Forelimb muscle (tissue), 1 donor: ENCODE results near the gene VENTX. TPM values are rescaled to one million over a fixed set of nuclear protein-coding genes. Genes with fewer than 3 reads are reported as not detected.

Experiments used
- DNase-seq: peaks from one replicate; pipeline ENCODE4 v3.0.0-alpha.2; 2013; ENCODE audit warnings: low read depth
- polyA plus RNA-seq: library from polyadenylated mRNA; unstranded; fragments of 120-200 nt; gene quantifications from one replicate; pipeline ENCODE4 v1.2.1, GENCODE V29; 2013; ENCODE audit not compliant: insufficient read length

VENTX gene
- polyA plus RNA-seq, 1 donor: 0.29 TPM

DNA sequence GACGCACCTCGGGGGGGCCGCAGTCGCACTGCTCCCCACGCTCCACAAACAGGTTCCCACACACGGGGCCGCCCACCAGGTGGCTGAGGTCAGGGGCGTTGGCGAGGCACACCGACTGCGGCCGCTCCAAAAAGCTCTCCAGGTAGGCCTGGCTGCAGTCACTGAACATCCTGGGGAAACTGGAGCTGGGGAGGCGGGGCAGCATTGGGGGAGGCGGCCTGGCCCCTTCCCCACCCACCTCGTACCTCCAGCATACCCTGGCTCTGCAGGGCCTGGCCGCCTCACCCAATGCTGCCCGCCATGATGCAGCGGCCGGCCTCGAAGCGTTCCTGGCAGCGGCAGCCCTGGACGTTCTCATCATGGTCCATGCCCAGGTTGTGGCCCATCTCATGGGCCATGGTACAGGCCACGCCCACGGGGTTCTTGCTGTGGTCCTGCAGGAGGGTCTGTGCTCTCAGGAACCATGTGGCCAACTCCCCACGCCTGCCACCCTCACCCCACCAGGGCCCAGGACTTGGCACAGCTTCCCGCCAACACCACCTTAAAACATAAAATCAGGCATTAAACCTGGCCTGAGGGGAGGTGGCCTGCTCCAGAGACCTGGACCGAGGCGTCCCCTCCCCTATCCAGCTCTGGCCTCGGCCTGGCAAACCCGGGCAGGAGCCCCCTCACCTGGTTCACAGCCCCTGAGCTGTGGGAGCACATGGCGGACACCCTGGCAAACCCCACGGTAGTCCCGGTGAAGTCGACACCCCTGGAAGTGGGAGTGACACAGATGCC, 34.1 kb downstream of the VENTX start:
- no peak for DNase-seq

DNA sequence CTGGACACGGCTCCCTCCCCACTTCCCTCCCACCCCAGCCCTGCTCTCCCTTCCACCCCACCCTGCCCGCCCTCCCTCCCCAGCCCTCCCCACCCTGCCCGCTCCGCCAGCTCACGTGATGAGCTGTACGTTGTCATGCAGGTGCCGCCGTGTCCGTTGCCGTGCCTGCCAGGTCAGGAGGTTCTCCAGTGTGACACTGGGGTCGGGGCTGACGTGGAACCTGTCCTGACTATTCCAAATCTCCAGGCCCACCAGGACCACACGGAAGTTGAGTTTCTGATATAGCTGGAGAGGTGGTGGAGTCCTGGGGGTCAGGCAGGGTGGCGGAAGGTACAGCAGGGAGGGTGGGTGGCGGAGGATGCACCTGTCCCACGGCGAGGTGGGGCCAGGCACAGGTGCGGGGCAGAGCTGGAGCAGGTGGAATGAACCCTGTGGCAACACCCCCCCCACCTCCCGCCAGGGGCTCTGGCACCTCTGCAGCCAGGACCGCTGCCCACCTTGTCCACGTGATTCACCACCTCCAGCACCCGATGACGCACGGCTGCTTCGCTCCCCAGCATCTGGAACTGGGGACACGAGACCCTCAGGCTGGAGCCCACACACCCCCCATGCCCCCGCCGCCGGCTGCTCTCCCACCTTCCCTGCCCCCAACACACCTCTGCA, 34.8 kb downstream of the VENTX start:
- DNase-seq: no peak

DNA sequence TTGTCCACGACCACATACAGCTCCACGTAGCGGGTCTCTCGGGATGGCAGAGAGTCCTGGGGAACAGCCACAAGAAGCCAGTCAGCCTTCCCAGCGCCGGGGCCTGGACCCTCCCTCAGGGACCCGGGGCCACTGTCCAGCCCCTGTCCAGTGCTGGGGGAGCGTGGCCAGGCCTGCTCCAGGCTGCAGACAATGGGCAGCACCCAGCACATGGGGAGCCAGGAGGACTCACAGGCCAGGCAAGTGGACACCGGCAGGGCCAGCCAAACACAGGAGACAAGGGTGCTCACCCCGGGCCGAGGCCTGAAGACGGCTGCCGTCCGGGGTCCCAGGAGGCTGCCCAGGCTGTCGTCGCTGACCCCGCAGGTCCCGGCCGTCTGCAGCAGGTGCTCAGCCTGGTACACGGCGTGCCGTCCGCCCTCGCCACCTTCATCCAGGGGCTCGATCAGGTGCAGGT, 35.3 kb downstream of the VENTX start:
- DNase-seq: no peak

DNA sequence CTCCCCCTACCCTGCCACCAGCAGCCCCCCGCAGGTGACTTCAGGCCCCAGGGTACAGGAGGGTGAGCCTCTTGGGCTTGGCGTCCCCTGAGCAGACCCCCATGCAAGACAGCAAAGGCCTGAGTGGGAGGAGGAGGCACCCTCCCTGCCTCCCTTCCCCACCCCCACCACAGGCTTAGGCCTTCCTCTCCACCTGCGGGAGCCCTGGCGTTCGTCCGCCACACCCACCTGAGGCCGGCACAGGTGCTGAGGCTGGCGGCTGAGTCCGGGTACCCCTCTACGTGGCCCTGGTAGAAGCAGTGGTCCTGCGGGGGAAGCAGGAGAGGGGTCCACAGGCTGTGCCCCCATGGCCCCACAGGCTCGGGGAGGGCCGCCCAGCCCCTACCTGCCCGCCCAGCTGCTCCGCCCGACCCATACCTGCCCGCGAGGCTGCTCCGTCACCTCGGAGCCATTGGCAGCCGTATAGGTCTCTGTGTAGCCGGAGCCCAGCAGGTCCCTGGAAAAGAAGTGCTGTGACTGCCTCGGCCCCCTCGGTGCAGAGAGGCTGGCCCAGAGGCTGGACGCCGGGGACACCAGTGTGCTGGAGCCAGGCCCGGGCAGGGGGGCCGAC, 36.0 kb downstream of the VENTX start:
- DNase-seq: no peak

DNA sequence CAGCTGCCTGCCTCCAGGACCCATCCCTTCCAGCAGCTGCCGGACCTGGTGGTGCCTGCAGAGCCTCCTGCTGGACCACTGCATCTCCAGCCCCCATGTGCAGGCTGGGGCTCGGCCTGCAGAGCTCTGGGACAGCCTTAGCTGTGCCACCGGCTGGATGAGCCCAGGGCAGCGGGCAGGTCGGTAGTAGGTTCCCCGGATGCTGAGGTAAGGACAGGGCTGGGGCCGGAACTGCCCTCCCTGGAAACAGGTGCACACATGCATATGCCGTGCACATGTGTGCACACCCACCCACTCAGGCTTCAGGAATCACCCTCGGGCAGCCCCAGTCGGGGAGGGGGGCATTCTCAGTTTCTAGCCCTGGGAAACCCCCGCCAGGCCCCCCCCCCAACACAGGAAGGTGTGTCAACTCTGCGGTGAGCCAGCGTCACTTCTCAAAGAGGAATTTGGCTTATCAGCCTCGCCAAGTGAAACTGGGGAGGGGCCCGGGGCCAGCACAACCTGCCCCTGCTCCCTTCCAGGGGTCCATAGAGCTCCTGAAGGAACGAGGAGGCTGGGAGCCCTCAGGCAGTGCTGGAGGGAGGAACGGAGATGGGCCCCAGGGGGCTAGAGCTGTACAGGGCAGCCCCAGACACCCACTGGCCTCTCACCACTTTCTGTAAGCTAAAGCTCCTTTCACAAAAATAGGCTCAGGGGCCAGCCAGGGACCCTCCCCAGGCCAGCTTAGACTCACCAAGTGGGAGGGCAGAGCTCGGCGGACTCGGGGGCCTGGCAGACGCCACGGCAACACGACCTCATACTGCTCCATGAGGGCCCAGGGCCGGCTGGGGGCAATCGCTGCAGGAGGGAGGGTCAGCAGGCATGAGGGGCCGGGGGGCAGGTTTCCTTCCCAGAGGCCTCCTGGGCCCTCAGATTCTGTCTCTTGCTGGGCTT, 37.4 kb downstream of the VENTX start:
- DNase-seq: no peak

DNA sequence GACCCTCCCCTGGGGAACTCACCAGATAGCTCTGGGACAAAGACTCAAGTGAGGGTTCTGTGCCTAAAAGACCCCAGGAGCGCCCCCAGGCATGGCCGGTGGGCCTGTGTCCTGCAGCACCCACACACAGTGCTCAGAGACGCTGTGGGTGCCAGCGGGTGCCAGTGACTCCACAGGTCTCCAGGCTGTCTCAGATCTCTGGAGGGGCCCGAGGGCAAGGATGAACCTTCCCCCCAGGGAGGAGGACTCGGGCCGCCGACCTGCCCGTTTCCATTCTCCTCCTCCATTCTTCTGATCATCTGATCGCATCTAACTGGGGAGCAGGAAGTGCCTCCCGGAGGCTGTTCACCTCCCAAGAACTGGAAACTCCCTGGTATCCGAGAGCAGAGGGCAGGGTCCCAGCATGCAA, 38.0 kb downstream of the VENTX start:
- no peak for DNase-seq

DNA sequence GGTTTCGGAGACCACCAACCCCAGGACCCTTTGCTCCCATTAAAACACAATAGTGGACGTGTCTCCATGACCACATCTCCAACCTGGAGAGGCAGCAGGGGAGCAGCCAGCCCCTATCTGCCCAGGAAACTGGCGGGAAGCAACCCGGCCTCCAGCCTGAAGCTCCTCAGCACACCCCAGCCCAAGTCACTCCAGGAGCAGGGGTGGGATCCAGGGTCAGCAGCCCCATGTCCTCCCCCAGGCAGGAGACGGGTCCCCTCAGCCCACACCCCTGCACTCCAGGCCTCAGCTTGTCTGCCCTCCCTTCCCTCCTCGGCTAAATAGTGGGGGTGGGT, 38.4 kb downstream of the VENTX start:
- no peak for DNase-seq

DNA sequence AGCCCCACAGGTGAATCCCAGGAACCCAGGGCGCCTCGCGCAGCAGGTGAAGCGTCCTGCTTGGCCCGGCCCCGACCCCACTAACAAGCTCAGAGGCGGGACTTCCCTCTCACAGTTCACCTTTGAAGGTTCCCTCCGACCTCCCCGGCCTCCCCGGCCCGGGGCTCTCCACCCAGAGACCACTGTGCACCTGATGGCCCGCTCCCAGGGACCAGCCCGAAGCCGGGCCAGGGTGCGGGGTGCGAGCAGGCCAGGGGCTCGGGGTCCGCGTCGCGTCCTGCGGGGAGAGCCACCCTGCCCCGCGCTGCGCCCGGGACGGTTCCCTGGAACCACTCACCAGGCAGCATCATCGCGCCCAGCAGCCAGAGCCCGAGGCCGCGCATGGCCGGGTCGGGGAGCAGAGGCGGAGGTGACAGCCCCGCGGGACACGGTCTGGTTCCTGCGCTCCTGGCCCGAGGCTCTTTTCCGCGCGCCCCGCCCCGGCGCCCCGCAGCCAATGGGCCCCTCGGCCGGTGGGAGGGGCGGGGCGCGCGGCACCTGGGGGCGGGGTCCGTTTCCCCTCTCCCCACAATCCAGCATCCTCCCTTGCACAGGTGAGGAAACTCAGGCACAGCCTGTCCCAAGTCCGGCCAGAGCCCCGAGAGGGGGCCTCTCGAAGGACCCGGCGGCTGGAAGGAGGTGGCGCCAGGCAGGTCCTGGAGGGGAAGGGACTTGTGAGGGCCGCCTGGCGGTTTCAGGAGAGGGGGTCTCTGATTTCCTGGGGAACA, 39.0 kb downstream of the VENTX start, which contains the start of gene ADAM8:
TSS of gene ADAM8 (minus strand) at position 434 of the 767 bp plus-strand sequence. CDS start at position 383, 51 bp downstream.
- DNase-seq: no peak

DNA sequence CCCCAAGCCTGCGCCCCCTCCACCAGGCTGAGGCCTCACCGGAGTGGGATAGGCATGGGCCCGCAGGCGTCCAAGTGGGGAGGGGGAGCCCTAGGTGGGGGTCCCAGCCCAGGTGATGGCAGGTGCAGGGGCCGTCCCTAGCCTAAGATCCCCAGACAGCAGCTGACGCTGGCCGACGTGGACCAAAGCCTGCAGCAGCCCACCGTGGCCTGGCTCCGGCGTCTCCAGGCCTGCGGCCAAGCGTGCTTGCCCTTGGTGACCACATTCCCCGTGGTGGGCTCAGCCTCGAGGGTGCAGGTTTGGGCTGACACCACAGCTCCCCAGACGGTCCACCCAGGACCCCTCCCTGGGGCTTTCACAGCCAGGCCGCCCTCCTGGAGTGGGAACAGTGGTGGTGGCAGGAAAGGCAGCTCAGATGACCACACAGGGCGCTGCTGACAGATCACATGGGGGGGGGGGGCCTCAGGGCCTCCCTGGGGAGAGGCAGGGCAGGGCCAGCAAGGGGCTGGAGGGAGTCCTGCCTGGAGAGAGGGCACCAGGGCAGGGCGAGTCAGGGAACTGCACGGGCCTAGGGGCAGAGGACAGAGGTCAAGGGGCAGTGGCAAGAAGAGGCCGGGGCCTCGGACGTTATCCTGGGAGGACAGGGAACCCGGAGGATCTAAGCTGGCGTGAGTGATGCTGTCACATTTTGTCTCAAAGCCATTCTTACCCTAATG, 39.8 kb downstream of the VENTX start:
- no peak for DNase-seq

DNA sequence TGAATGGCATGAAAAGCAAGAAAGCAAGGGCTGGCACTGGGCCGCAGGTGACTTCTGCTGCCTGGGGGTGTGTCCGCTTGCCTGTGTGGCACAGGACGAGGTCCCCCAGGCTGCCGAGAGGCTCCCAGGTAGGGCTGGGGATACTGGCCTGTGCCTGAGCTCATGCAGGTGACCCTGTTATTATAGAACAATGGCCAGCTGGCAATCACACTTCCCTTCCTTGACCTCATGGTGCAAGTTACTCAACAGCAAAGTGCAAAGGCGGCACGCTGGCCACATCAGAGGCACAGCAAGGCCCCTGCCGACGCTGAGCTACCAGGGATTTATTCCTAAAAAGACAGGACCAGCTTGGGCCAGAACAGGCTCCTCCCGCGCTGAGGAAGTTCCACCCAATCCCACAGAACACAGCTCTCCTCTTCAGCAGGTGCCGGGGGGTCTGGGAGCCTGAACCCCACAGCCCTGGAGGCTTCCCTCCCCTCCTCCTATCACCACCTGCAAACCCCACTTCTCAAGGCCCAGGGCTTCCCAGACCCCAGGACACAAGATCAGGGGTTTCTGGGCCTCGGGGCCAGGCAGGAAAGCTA, 40.4 kb downstream of the VENTX start:
- DNase-seq: no peak

DNA sequence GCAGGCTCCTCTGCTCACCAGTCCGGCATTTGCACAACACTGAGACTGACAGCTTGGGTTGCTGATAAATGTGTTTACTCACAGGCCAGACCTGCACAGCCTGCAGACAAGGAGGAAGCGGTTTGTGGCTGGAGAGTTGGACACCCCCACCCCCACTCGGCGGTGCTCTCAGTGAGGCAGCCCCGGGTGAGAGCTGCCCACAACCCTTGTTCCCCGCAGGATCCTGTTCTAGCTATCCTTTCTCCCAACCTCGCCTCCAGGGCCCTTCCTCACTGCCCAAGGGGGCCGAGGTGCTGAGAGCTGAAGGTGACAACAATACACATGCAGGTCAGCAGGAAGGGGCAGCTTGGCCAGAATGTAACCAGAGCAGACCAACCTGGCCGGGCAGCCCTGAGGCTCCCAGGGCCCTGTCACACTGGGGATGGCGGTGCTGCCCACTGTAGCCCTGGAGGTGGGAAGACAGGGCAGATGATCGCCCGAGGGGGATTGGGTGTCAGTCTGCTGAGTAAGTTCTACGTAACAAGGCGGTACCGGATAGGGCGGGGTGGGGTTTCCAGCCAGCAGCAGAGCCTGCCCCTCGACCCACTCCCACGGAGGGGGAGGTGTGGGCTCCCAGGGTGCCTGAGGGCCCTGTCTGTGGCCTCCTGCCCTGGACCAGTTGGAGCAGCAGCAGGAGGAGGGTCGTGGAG, 41.1 kb downstream of the VENTX start:
- DNase-seq: no peak

DNA sequence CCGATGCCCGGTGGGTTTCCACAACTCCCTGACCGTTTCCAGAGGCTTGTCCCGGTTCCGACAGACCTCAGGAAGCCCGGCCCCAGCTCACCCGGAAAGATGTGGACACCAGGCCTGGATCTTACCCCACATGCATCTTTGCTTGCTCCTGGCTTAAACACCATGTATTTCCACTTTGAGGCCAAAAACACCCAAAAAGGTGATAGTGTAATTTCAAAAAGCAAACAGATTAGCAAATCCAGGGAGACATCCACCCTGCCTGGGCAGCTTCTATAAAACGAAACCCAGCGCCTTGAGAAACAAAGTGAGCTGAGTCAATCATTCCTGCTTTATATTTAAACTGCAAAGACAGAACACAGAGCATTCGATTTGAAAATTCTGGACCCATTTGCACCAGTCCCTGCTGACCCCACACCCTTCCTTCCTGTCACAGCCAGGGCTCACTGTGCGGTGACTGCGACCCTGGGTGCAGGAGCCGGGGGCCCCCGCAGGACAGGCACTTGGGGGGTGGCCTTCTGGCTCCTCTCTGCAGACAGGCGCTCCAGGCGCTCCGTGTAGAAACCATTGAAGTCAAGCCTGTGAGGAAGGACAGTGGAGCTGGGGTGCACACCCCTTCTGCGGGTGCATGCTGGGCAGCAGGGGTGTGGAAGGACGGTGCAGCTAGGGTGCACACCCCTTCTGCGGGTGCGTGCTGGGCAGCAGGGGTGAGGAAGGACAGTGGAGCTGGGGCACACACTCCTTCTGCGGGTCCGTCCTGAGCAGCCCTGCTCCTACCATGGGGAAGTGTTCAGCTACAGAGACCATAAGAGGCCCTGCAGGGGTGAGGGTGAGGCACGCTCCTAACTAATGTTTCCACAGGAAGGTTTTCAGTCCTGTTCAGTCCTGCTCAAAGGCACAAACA, 41.9 kb downstream of the VENTX start:
- no peak for DNase-seq

DNA sequence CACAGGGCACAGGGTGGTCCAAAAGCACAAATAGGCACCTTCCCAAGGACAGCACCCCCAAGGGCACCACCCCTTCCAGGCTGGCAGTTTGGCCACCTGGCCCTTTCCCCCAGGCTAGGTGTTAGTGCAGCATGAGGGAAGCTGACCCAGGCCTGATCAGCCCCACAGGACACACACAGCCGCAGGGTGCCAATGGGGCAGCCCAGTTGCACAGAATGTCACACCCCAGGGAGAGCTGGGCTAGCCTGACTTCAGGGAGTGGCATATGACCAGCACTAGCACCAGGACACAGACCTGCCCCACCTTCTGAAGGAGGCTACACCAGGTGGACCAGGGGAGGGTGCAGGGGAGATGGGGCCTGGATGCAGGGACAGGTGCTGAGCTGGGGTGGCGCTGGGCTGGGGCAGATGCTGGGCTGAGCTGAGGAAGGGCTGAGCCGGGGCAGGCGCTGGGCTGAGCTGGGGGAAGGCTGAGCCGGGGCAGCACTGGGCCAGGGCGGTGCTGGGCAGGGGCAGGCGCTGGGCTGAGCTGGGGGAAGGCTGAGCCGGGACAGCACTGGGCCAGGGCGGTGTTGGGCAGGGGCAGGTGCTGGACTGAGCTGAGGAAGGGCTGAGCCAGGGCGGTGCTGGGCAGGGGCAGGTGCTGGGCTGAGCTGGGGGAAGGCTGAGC, 42.9 kb downstream of the VENTX start:
- DNase-seq: no peak

DNA sequence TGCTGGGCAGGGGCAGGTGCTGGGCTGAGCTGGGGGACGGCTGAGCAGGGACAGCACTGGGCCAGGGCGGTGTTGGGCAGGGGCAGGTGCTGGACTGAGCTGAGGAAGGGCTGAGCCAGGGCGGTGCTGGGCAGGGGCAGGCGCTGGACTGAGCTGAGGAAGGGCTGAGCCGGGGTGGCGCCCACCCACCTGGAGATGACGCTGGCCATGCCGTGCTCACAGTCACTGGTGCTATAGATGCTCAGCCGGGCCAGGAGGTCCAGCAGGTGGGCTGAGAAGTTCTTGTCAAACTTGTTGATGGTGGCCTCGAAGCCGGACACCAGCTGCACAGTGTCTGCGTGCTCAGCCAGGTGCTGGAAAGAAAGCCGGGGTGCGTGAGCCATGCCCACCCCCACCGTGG, 43.4 kb downstream of the VENTX start:
- DNase-seq: no peak

DNA sequence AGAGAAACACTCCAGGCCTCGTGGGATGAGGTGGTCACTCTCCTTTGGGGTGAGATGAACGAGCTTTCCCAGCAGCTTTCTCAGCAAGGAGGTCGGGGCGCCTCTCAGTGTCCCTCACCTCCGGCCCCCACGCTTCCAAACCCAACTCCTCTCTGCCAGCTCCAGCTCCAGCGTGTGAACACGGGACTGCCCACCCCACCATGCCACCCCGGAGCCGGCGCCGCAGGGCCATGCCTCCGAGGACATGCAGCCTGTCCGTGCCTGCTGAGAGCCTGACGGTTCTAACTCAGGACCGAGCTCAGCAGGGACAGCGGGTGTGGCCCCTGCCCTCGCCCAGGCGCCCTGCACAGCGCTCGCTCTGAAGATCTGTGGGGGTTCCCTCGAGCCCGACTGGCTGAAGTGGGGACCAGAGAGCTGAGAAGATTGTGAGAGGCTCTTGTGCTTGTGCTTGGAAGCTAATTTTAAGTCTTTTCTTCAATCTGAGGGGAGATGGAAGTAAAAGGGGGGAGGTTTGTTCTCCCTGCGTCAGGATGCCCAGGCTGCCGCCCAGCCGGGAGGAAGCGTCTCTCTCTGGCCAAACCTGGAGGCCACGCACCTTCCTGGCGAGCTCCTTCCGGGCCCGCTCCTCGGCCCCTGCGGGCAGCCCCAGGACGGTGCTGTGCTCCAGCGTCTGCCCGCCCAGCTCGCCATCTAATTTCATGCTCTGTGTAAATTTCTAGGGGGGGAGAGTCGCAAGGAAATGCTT, 44.1 kb downstream of the VENTX start:
- no peak for DNase-seq

DNA sequence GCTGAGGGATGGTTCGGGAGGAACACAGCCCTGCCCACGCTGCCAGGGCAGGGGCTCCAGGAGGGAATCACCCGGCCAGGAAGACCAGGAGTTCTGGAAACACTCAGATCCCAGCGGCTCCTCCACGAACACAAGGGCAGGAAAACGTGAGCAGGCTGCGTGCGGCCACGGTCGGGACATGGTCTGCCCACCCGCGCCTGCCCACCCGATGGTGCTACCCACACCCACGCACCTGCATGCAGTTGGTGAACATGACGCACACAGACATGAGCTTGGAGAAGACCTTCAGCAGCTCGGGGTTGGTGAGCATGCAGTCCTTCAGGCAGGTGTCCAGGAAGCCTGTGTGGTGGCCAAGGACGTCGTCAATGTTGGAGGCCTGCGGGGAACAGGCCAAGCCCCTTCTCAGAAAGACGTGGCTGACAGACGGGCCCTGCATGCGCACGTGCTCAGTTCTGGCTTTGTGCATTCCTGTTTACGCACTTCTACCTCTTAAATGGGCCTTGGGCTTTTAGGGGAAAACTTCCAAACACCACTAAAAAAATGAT, 45.3 kb downstream of the VENTX start:
- DNase-seq: no peak

DNA sequence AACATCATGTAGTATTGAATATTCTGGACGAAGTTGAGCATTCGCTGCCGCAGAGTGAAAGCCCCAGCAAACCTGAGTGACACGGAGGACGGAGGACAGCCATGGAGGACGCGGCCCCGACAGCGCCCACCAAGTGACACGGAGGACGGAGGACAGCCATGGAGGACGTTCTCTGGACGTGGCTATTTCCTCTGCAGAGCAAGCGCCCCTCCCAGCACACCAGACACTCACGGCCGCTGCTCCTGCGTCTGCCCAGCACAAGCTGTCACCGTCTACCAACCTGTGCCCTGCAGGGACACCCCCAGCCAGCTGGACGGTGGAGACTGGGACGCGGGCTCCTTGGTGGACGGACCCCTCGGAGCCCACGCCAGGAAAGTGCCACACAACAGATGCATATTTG, 46.3 kb downstream of the VENTX start:
- no peak for DNase-seq
